Superior temporal gyrus (tissue), 1 donor: Measurements from ENCODE around the gene FNDC11.
"Not testable (repeated sequence)": the region's sequence is repeated elsewhere in the genome, so short reads cannot be mapped to it uniquely, and the experiment has no call there.

Experiments used
- DNase-seq: peaks from one replicate; pipeline ENCODE4 v3.0.0-alpha.2; 2016; ENCODE audit errors: extremely low spot score

FNDC11 gene

DNA sequence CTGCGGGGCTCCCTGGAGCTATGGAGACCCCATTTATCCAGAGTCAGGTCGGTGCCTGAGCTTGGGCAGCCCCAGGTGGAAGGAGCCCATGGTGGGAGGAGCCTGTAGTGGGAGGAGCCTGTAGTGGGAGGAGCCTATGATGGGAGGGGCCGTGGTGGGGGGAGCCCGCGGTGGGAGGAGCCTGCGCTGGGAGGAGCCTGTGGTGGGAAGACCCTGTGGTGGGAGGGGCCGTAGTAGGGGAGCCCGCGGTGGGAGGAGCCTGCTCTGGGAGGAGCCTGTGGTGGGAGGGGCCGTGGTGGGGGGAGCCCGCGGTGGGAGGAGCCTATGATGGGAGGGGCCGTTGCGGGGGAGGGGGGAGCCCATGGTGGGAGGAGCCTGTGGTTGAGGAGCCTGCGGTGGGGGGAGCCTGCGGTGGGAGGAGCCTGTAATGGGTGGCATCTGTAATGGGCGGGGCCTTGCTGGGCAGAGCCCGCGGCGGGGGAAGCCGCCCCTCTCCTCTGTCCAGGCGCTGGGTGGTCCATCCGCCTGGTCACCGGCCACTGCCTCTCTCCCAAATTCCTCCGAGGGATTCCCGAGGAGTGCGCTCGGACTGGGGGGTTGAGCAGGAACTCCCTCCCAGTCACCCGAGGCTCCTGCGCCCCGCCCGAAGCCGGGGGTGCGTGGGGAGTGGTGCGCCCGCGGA lies 567 bp upstream of the FNDC11 start:
- DNase-seq: no peak

DNA sequence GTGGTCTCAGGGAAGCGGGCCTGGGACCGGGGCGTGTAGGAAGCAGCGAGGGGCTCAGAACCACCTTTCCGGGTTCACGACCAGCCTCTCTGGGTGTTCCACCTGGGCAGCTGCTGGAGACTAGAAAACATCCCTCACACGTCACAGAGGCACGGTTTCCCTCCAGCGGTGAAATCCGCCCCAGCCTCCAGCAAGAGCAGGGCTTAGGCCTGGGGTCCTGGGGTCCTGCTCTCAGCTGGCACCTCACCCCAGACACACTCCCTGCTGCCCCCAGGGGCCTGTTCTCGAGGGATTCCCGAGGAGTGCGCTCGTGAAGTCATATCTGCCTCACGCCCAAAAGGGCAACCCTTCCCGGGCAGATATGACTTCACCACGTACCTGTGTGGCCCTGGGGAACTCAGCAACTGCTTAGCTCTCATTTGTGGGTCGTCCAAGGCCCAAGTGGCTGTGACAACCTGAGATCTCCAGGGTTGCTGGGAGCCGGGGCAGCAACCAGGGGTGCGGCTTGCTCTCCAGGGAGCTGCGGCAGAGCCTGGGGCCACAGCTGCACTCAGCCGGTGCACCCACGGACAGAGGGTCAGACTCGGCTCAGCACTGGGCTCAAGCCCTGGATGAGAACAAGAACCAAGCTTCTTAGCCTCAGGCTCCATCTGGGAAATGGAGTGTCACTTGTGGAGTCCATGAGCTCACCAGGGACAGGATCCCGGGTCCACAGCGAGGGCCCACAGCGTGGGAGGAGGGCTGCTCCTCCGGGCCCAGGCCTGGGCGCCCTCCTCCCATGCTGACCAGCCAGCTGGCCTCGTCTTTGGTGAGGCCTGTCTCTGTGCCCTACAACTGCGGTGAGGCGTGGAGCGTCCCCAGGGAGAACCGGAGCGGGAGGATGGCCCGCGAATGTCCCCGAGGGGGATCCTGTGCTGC lies 661 bp downstream of the FNDC11 start:
- DNase-seq: no peak

DNA sequence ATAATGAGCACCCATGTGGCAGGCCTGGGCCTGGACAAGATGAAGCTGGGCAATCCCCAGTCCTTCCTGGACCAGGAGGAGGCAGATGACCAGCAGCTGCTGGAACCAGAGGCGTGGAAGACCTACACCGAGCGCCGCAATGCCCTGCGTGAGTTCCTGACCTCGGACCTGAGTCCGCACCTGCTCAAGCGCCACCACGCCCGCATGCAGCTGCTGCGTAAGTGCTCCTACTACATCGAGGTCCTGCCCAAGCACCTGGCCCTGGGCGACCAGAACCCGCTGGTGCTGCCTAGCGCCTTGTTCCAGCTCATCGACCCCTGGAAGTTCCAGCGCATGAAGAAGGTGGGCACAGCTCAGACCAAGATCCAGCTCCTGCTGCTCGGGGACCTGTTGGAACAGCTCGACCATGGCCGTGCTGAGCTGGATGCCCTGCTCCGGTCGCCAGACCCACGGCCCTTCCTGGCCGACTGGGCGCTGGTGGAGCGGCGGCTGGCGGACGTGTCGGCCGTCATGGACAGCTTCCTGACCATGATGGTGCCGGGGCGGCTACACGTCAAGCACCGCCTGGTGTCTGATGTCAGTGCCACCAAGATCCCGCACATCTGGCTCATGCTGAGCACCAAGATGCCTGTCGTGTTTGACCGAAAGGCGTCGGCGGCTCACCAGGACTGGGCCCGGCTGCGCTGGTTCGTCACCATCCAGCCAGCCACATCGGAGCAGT lies 1.9 kb downstream of the FNDC11 start:
- no peak for DNase-seq

DNA sequence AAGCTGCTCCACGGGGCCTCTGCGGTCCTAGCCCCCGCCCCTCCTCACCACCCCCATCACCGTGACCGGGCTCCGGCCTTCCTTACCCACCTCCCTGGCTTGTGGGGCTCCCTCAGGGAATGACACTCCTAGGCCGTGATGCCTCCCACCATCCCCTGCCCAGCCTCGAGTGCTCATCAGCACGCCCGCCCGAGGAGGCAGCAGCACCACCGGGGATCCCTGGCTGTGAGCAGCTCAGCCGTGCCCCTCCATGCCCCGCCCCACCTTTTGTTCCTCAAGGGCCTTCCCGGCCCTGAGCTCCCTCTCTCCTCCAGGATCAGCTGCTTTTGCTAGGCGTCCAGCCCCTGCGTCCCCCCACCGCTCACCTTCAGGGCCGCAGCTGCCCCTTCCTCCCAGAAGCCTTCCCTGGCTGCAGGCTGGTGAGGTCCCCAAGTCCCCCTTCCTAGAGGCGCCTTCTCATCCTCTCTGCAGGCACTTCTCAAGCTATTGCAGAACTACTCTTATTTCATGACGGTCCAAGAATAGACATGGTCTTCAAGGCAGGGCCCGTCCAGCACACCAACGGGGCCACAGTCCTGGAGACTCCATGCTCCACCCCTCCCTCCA lies 3.0 kb downstream of the FNDC11 start:
- no peak for DNase-seq

DNA sequence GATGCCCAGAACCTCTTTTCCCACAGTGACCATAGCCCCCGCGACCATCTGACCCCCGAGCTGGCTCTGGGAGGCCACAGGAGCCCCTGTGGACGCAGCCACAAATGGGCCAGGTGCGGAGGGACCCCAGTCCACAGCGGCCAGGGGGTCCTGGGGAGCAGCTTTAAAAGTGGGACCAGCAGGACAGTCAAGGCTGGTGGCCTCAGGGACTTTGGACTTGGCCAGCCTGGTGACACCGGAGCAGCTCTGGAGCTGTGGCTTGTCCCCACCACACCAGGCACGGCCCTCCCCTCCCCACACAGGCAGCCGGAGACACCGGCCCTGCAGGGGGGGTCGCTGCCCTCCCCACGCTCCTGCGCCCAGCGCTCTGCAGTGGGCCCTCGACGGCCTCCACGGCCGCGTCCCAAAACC lies 3.5 kb downstream of the FNDC11 start:
- DNase-seq: no peak

DNA sequence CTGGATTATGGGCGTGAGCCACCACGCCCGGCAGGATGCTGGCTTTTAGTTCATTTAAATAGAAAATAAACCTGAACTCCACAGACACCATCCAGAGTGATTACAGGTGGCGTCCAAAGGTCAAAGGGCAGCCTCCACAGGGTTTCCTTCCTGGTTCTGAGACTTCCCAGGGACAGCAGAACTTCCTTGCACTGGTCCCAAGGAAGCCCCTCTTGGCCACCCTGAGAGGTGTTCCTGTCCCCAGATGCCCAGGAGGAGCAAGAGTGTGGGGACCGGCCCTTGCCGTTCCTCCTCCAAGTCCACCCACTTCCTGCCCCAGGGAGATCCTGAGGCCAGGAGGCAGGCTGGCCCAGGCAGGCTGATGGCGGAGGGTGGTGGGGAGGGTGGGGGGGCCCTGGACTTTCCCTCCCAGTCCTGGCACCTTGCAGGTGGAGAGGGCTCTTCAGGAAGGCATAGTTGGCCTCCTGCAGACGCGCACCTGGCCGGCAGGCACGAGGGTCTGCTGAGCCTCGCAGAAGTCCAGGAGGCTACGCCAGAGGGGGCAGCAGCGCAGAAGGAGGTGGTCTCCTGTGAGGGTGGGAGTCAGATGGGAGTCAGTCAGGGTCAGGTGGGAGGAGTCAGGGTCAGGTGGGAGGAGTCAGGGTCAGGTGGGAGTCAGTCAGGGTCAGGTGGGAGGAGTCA lies 5.0 kb downstream of the FNDC11 start:
- no peak for DNase-seq

DNA sequence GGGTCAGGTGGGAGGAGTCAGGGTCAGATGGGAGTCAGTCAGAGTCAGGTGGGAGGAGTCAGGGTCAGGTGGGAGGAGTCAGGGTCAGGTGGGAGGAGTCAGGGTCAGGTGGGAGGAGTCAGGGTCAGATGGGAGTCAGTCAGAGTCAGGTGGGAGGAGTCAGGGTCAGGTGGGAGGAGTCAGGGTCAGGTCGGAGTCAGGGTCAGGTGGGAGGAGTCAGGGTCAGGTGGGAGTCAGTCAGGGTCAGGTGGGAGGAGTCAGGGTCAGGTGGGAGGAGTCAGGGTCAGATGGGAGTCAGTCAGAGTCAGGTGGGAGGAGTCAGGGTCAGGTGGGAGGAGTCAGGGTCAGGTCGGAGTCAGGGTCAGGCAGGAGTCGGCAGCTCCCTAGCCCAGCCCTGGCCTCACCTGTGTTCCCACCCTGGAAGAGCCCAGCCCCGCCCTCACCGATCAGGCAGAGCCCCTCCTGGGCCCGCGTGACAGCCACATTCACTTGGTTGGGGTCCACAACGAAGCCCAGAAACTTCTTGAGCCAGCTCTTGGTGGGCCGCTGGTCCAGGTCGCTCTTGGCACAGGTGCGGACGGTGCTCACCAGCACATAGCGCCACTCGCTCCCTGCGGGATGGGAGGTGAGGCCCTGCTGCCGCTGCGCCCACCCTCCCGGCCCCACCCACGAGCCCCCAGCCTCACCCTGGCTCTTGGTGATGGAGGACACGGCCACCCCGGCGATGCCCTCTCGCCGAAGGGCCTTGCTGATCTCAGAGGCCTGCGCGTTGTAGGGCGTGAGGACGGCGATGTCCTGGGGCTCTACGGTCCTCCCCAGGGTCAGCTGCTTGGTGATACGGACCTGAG lies 5.8 kb downstream of the FNDC11 start:
- DNase-seq: not testable (repeated sequence)

DNA sequence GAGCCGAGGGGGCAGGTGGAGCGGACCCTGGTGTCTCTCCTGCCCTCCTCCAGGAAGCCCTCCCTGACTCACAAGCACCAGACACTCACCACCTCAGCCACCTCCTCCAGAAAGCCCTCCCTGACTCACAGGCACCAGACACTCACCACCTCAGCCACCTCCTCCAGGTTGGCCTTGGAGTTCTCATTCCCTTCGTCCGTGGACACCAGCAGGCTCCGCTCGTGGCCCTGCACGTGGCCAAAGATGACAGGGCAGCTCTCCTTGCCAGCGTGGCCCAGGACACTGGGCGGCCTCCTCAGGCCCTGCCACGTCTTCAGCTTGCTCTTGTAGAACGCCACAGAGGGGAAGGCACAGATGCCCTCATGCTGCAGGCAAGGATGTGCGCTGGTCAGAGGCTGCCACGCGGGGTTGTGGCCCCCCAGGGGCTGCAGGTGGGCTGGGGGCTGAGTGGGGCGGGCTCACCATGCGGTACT lies 6.4 kb downstream of the FNDC11 start:
- DNase-seq: no peak

DNA sequence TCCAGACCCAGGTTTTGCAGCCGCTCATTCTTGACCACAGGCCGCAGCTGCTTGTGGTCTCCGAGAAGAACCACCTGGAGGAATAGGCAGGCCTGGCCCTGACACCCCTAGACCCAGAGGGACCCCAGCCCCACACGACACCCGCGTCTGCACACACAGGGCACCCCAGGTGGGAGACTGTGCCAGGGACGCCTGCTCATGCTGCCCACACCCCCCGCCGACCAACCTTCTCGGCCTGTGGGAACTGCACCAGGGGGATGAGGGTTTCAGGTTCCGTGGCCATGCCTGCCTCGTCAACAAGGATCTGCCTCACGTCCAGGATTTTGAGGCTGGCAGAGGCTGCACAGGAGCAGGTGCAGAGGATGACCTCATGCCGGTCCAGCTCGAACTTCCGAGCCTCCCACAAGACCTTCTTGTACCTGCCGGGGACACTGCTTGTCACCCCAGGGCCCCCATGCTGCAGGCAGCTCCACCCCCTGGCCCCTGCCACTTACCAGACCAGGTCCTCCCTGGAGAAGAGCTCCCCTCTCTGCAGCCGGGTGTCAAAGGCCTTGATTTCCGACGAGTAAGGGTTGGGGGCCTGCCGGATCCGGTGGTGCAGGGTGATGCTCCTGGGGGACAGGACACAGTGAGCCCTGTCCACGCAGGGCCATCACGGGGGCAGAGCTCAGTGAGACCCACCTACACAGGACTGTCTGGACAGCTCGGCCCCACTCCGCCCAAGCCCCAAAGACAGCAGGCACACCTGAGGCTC lies 7.1 kb downstream of the FNDC11 start:
- DNase-seq: no peak

DNA sequence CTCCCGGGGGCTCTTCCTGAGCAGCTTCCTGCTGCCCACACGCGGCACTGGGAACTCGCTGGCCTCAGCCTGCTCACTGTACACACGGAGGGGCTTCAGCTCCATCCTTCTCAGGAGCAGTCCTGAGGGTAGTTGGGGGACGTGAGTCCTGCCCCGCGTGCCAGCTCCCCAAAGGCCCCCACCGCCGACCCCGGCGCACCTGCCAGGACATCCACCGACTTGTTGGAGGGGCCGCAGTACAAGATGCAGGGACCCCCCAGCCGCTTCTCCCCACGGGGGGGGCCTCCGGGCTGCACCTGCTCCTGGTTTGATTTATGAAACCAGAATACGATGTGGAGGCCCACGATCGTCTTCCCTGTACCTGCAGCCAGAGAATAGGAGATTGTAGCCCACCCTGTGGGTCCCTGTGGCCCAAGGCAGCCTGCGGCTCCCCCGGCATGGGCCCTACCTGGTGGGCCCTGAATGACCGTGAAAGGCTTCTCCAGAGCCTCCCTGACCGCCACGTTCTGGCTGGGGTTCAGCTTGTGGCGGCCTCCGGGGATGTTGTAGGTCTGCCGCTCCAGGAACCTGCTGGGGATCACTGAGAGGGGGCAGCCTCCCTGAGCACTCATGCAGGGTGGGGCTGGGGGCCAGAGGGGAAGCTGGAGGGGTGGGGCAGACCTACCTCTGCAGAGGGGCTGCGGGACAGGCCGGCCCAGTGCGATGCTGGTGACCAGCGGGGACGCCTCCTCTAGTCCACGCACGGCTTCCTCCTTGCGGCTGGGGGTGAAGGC lies 7.9 kb downstream of the FNDC11 start:
- no peak for DNase-seq

DNA sequence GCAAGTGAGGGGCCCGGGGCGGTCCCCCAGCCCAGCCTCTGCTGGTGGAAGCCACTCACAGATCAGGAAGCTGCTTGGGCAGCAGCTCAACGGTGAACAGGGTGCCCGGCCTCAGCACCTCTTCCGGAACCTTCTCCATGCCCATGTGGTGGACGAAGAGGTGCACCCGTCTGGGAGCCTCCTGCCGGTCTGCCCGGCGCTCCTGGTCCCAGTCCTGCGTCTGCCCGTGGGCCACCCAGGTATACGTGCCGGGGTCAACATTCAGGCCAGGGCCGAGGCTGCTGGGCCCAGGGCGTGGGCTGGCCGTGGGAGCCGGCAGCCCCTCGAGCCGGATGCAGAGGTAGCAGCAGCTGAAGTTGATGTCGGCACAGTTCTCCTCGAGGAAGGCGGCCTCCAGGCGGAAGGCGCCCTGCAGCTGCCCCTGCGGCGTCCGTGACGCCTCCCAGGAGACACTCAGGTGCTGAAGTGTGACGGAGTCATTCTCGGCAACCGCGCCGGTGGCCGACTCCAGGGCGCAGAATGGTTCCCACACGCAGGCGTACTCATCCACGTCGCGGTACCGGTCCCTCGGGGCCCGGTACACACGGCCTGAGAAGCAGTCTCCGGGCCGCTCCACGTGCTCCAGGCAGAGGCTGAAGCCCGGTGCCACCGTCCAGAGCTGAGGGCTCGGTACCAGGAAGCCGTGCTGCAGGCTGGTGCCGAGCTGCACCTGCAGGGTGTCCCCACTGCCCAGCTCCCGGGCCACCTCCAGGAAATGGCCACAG lies 8.7 kb downstream of the FNDC11 start:
- no peak for DNase-seq

DNA sequence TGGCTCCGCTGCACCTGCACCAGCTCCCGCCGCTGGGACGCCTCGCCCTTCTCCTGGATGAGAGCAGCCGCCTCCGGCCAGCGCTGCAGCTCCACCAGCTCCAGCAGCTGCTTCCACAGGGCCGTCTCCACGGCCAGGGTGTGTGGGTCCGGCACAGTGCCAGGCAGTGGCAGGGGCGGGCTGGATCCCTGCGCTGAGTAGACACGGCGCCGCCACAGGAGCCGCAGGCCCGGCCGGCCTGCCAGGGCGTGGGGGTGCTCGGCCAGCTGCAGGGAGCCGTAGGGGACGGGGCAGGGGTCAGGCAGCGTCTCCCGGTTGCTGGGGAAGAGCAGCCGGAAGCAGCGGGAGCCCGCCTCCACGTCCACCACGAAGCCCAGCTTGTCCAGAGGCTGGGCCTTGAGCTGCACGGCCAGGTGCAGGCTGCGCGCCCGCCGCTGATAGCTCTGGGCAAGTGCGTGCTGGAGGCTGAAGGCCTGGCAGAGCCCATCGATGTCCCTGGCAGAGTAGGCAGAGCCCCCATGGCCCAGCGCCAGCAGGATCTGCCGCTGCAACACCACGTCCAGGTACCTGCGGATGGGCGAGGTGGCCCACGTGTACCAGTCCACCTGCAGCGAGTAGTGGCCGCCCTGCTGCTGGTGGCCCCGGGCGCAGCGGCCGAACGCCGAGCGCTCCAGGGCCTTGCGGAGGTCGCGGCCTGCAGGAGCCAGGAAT lies 9.4 kb downstream of the FNDC11 start:
- no peak for DNase-seq

DNA sequence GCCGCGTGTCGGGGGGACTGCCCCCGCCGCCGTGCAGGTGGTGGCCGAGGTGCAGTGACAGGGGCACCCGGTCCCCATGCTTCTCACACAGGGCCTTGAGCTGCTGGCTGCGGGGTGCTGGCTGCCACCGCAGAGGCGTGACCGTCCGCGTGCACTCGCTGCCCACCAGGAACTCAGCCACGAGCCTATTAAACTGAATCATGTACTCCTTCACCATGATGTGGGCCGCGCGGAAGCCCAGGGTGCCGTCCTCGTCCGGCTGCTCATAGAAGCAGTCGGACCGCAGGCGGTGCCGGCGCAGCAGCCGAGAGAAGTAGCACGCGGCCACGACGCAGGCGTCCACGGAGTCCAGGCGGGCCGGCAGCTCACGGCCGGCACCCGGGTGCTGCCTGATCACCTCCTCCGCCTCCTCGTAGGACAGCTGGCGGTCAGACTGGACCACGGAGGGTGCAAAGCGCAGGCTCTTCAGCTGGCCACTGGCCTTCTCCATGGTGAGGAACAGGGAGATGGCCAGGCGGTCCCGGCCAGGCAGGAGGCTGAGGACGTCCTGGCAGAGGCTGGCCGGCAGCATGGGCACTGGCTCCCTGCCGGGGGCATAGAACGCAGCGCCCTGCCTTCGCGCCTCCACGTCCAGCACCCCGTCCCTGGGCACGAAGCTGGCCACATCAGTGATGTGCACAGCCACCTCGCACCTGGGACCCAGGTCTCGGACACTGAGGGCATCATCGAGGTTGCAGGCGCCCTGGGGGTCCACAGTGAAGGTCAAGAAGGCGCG lies 10.3 kb downstream of the FNDC11 start:
- no peak for DNase-seq

DNA sequence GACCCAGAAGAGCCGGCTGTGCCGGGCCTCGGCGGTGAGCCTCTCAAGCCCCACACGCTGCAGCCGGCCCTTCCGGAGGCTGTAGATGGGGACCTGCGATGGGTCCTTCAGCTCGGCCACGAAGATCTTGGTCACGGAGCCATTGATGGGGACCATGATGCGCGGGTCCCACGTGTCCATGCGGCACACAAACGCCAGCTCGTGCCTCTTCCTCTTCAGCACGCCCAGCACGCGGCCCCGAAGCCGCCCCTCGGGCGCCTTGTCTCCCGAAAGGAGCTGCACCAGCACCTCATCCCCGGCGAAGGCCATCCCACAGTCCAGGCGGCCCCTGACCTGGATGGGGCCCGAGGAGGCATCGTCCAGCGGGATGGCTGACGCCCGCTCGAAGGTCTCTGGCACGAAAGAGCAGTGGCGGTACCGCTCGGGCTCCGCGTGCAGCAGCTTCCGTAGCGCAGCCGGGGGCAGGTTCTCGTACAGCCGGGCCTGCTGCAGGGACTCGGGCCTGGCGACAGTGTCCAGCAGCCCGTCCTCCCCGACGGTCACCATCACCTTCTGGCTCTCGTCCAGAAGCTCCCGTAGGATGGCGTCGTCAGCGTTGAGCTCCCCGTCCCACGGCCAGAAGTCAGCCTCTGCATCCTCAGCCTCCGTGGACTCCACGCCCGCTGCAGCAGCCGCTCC lies 11.2 kb downstream of the FNDC11 start:
- no peak for DNase-seq

DNA sequence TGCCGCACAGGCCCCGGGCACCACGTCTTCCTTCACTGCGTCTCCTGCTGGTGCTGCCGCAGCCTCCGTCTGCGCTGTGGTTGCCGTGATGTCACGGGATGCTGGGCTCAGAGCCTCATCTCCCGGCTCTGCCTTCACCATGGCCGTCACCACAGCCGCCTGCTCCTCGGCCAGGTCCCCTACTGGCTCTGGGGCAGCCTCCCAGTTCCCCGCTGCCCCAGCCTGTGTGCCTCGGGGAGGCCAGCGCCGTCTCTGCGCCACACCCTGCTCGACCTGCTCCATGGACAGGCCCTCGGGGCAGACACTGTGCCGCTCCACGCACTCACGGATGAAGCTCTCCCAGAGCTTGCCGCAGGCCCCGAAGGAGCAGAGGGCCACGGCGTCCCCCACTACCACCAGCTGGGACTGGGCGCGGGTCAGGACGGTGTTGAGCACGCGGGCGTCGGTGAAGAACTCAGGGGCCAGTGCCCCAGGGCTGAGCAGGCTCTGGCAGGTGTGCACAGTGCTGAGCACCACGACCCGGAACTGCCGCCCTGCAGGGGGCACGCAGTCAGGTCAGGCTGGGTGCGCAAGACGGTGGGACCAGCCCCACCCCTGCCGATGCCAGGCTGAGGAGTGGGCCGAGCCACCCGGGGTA lies 11.9 kb downstream of the FNDC11 start:
- no peak for DNase-seq
